Nephron progenitor cell (in vitro differentiated cells): ENCODE data around the gene KIF16B.
"Not testable (repeated sequence)": the region's sequence is repeated elsewhere in the genome, so short reads cannot be mapped to it uniquely, and the experiment has no call there.

Source experiments
- DNase-seq: peaks from one replicate; pipeline ENCODE4 v3.0.0; 2021
- H3K27ac Mint-ChIP-seq: 2 replicates; pipeline ENCODE4 v1.8.0; 2021; ENCODE audit warnings: mild to moderate bottlenecking, moderate library complexity, mixed read lengths
- H3K27me3 Mint-ChIP-seq: 2 replicates; pipeline ENCODE4 v1.8.0; 2021; ENCODE audit warnings: mild to moderate bottlenecking, low read depth, mixed read lengths; ENCODE audit not compliant: poor library complexity
- H3K36me3 Mint-ChIP-seq: 2 replicates; pipeline ENCODE4 v1.8.0; 2021; ENCODE audit warnings: low read depth, mixed read lengths
- H3K4me1 Mint-ChIP-seq: 2 replicates; pipeline ENCODE4 v1.8.0; 2021; ENCODE audit warnings: mixed read lengths
- H3K4me3 Mint-ChIP-seq: 2 replicates; pipeline ENCODE4 v1.8.0; 2021; ENCODE audit warnings: mild to moderate bottlenecking, moderate library complexity, mixed read lengths
- H3K9me3 Mint-ChIP-seq: 2 replicates; pipeline ENCODE4 v1.8.0; 2021; ENCODE audit warnings: mild to moderate bottlenecking, moderate library complexity, mixed read lengths
- TF ChIP-seq, protein P1 (sequence below): fragments of 200-600 bp; sonication (generic); IDR thresholded peaks from 2 replicates; pipeline ENCODE4 v1.5.0; 2021; ENCODE audit warnings: antibody characterized with exemption

The KIF16B gene

DNA sequence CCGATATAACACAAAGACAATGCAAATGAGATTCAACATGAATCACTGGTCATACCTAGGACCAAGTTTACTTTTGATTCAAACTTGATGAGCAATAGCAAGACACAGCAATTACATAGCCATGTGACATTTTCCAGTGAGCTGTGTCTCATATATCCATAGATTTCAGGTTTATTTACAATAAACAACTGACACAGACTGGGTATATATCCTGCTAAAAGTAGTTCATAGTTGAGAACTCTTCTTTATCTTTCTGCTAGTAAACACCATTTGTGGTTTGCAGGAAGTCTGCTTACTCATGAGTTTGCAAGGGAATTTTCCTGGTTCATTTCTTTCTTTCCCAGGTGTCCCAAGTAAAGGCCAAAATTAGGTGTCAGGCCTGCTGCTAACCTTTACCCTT lies 343.4 kb downstream of the KIF16B start:
- no peak overlapping the region for H3K4me3 Mint-ChIP-seq
- no peak overlapping the region for H3K27ac Mint-ChIP-seq
- H3K9me3 Mint-ChIP-seq: peaks cover 23% of the 10 kb centered on the region
- H3K27me3 Mint-ChIP-seq: peaks cover 3% of the 10 kb centered on the region
- peaks cover 10% of the 10 kb centered on the region for H3K4me1 Mint-ChIP-seq
- no peak for DNase-seq
- TF ChIP-seq, protein P1, sequence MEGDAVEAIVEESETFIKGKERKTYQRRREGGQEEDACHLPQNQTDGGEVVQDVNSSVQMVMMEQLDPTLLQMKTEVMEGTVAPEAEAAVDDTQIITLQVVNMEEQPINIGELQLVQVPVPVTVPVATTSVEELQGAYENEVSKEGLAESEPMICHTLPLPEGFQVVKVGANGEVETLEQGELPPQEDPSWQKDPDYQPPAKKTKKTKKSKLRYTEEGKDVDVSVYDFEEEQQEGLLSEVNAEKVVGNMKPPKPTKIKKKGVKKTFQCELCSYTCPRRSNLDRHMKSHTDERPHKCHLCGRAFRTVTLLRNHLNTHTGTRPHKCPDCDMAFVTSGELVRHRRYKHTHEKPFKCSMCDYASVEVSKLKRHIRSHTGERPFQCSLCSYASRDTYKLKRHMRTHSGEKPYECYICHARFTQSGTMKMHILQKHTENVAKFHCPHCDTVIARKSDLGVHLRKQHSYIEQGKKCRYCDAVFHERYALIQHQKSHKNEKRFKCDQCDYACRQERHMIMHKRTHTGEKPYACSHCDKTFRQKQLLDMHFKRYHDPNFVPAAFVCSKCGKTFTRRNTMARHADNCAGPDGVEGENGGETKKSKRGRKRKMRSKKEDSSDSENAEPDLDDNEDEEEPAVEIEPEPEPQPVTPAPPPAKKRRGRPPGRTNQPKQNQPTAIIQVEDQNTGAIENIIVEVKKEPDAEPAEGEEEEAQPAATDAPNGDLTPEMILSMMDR: no peak
- H3K36me3 Mint-ChIP-seq: no peaks in the 10 kb centered on the region

DNA sequence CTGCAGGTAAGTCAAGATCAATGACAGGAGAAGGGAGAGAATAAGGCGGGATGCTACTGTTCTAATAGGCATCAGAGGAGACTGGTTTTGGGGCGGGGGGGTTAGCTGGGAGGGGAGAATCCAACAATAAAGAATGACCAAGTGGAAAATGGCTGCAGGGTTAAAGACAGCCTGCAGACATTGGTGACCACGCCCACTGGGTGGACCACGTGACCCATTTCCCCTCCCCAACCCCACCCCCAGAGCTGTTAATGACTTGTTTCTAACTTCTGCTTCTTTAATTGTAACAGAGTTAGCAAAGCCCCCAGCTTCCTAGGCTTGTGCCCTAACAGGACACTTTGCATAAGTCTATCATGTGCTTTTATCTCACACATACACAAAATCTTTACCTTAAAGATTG lies 344.5 kb downstream of the KIF16B start:
- Mint-ChIP-seq H3K27ac (no peak overlapping the region), H3K36me3 (no peaks in the 10 kb centered on the region), H3K27me3 (peaks cover 3% of the 10 kb centered on the region), H3K4me1 (no peaks in the 10 kb centered on the region), H3K9me3 (peaks cover 20% of the 10 kb centered on the region), H3K4me3 (no peak overlapping the region)
- TF ChIP-seq, protein P1: no peak
- DNase-seq: no peak

- not testable (repeated sequence) for H3K36me3 Mint-ChIP-seq, H3K27ac Mint-ChIP-seq, H3K27me3 Mint-ChIP-seq, DNase-seq, H3K4me3 Mint-ChIP-seq, H3K4me1 Mint-ChIP-seq
- peaks cover 20% of the 10 kb centered on the region for H3K9me3 Mint-ChIP-seq
These were observed 346.3 kb downstream of the KIF16B start for GRCh38 chr20:16226961-16227360.

DNA sequence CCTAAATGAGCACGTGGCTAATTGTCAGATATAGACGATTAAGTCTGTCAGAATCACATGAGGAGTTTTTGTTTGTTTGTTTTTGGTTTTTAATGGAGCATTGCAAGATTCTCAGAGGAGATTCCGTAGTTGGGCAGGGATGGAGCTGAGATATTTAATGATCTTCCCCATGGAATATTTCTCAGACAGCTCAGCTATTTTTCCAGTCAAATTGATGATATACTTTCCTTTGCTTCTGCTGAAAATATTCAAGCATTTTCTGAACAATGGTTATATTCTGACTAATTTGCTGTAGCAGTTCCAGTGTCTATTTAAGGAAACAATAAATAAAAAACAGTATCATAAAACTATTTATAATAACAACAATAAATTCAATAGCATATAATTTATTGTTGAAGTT lies 348.4 kb downstream of the KIF16B start:
- Mint-ChIP-seq H3K27ac (no peak overlapping the region), H3K27me3 (peaks cover 3% of the 10 kb centered on the region), H3K36me3 (no peaks in the 10 kb centered on the region), H3K4me1 (no peaks in the 10 kb centered on the region), H3K4me3 (no peak overlapping the region), H3K9me3 (peaks cover 26% of the 10 kb centered on the region)
- no peak for DNase-seq
- TF ChIP-seq, protein P1: no peak

DNA sequence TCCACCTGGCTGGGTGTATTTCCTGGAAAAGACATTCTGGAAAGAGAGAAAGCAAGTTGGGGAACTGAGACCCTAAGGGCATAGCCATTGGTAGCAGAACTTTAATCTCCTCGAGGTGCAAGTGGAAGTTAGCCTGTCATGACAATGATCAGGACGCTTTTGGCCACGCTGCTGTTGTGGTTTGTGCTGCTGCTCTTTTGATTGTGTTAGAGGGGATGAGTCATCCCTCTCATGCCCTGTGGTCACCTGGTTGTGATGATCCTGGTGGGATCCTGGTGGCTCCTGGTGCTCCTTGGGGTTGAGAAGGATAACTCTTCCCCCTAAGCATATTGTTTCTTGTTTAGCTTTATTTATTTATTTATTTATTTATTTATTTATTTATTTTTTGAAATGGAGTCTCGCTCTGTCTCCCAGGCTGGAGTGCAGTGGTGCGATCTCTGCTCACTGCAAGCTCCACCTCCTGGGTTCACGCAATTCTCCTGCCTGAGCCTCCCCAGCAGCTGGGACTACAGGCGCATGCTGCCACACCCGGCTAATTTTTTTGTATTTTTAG lies 350.3 kb downstream of the KIF16B start:
- Mint-ChIP-seq H3K27me3 (no peaks in the 10 kb centered on the region), H3K4me3 (no peak overlapping the region), H3K27ac (no peak overlapping the region), H3K9me3 (peaks cover 12% of the 10 kb centered on the region), H3K36me3 (no peaks in the 10 kb centered on the region), H3K4me1 (peaks cover 8% of the 10 kb centered on the region)
- no peak for DNase-seq
- TF ChIP-seq, protein P1: no peak
